Nephron (organoid): ENCODE data around the gene RHCG.

Source experiments
- H3K27ac Mint-ChIP-seq, 3 experiments: 2 replicates each; pipeline ENCODE4 v1.8.0; 2020; ENCODE audit warnings: mixed read lengths in 3 of 3, mild to moderate bottlenecking in 2 of 3, moderate library complexity in 1 of 3
- H3K27me3 Mint-ChIP-seq: 2 replicates; pipeline ENCODE4 v1.8.0; 2021; ENCODE audit warnings: low read depth, mild to moderate bottlenecking, moderate library complexity, mixed read lengths
- H3K36me3 Mint-ChIP-seq: 2 replicates; pipeline ENCODE4 v1.8.0; 2020; ENCODE audit warnings: low read depth, mixed read lengths
- H3K4me1 Mint-ChIP-seq: 2 replicates; pipeline ENCODE4 v1.8.0; 2020; ENCODE audit warnings: mixed read lengths
- H3K4me3 Mint-ChIP-seq, 3 experiments: 2 replicates each; pipeline ENCODE4 v1.8.0; 2020; ENCODE audit warnings: mild to moderate bottlenecking in 3 of 3, mixed read lengths in 3 of 3, moderate library complexity in 2 of 3
- H3K9me3 Mint-ChIP-seq: 2 replicates; pipeline ENCODE4 v1.8.0; 2020; ENCODE audit warnings: mixed read lengths
- CTCF ChIP-seq, 3 experiments: fragments of 200-600 bp; sonication (generic); IDR thresholded peaks; one replicate each; pipeline ENCODE4 v1.5.0; 2021; ENCODE audit warnings: antibody characterized with exemption in 3 of 3; ENCODE audit not compliant: unreplicated experiment in 3 of 3

The RHCG gene

GRCh38 chr15:89524184-89524583 lies 27.8 kb upstream of the RHCG start:
- Mint-ChIP-seq H3K36me3 (no peaks in the 10 kb centered on the region), H3K27me3 (peaks cover 15% of the 10 kb centered on the region), H3K27ac (no peak overlapping the region), H3K4me1 (no peaks in the 10 kb centered on the region), H3K9me3 (no peaks in the 10 kb centered on the region), H3K4me3 (no peak overlapping the region)
- no peak for TF ChIP-seq CTCF (IDR thresholded peaks at IDR 0.05; ENCODE audit: unreplicated experiment in 3 of 3)

GRCh38 chr15:89523101-89523500 lies 26.7 kb upstream of the RHCG start:
- Mint-ChIP-seq H3K36me3 (no peaks in the 10 kb centered on the region), H3K4me1 (no peaks in the 10 kb centered on the region), H3K27ac (no peak overlapping the region)

DNA sequence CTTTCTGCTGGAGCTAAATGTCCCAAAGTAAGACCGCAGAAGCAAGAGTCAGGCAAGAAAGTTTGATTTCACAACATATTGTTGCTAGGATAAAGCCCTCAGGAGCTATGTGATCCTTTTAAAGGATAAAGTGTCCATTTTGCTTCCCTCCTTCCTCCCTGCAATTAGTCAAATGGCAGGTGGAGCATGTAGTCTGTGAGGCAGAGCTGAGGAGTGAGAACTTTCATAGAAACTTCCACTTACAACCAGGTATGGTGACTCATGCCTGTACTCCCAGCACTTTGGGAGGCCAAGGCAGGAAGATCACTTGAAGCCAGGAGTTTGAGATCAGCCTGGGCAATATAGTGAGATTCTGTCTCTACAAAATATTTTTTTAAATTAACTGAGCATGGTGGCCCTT lies 25.2 kb upstream of the RHCG start:
- H3K9me3 Mint-ChIP-seq: no peaks in the 10 kb centered on the region
- no peak overlapping the region for H3K4me3 Mint-ChIP-seq
- no peak for TF ChIP-seq CTCF (IDR thresholded peaks at IDR 0.05; ENCODE audit: unreplicated experiment in 3 of 3)
- no peaks in the 10 kb centered on the region for H3K4me1 Mint-ChIP-seq
- no peak overlapping the region for H3K27ac Mint-ChIP-seq
- peaks cover 19% of the 10 kb centered on the region for H3K27me3 Mint-ChIP-seq
- H3K36me3 Mint-ChIP-seq: no peaks in the 10 kb centered on the region

More at GRCh38 chr15:89523101-89523500, 26.7 kb upstream of the RHCG start:
- TF ChIP-seq CTCF (IDR thresholded peaks at IDR 0.05; ENCODE audit: unreplicated experiment in 3 of 3): no peak
- Mint-ChIP-seq H3K9me3 (no peaks in the 10 kb centered on the region), H3K4me3 (no peak overlapping the region), H3K27me3 (peaks cover 15% of the 10 kb centered on the region)

GRCh38 chr15:89515477-89515876 lies 19.1 kb upstream of the RHCG start:
- Mint-ChIP-seq H3K36me3 (no peaks in the 10 kb centered on the region), H3K4me1 (no peaks in the 10 kb centered on the region), H3K4me3 (no peak overlapping the region), H3K9me3 (no peaks in the 10 kb centered on the region), H3K27ac (no peak overlapping the region), H3K27me3 (peaks cover 51% of the 10 kb centered on the region)
- TF ChIP-seq CTCF (IDR thresholded peaks at IDR 0.05; ENCODE audit: unreplicated experiment in 3 of 3): no peak

GRCh38 chr15:89514596-89515406 lies 18.4 kb upstream of the RHCG start:
- H3K9me3 Mint-ChIP-seq: no peaks in the 10 kb centered on the region
- peaks cover 58% of the 10 kb centered on the region for H3K27me3 Mint-ChIP-seq
- H3K27ac Mint-ChIP-seq: no peak overlapping the region
- no peak for TF ChIP-seq CTCF (IDR thresholded peaks at IDR 0.05; ENCODE audit: unreplicated experiment in 3 of 3)
- no peaks in the 10 kb centered on the region for H3K36me3 Mint-ChIP-seq
- H3K4me1 Mint-ChIP-seq: no peaks in the 10 kb centered on the region
- H3K4me3 Mint-ChIP-seq: no peak overlapping the region

DNA sequence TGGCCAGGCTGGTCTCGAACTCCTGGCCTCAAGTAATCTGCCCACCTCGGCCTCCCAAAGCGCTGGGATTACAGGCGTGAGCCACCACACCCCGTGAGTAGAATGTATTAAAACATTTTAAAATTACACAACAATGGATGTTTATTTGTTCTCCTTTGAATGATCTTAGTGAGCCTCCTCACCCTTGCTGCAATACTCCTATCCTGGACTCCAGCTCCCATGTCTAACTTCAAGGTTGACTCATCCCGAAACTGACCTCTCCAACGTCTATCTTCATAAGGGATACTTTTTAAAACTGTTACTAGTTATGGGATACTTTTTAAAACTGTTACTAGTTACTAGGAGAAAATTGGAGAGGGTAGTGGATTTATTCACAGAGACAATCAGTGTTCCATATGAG lies 17.8 kb upstream of the RHCG start:
- no peak overlapping the region for H3K27ac Mint-ChIP-seq
- H3K4me3 Mint-ChIP-seq: no peak overlapping the region
- peaks cover 62% of the 10 kb centered on the region for H3K27me3 Mint-ChIP-seq
- no peaks in the 10 kb centered on the region for H3K9me3 Mint-ChIP-seq
- no peaks in the 10 kb centered on the region for H3K36me3 Mint-ChIP-seq
- no peak for TF ChIP-seq CTCF (IDR thresholded peaks at IDR 0.05; ENCODE audit: unreplicated experiment in 3 of 3)
- H3K4me1 Mint-ChIP-seq: no peaks in the 10 kb centered on the region
